NCI-H446 treated with DMSO at 0.1 percent for 48 hours (cell line): Measurements from ENCODE around the gene AGA.

Experiments
- DNase-seq: peaks from one replicate; lab custom pipeline; 2025; lab: John Stamatoyannopoulos, UW

AGA gene

GRCh38 chr4:177441803-177442622, at the start of gene AGA:
TSS of gene AGA (minus strand) at chr4:177442437. CDS start at chr4:177442375, 62 bp downstream.
- DNase-seq: peak; percentile 78

- no peak for DNase-seq
Observed at GRCh38 chr4:177492022-177492421, 49.8 kb upstream of the AGA start.

GRCh38 chr4:177490769-177491168, 48.5 kb upstream of the AGA start:
- DNase-seq: no peak

- DNase-seq: no peak
Observed at GRCh38 chr4:177489471-177490246, 47.4 kb upstream of the AGA start.

- DNase-seq: no peak
Observed at GRCh38 chr4:177487977-177488376, 45.7 kb upstream of the AGA start.

- DNase-seq: no peak
Observed at GRCh38 chr4:177485528-177485927, 43.3 kb upstream of the AGA start.

- no peak for DNase-seq
Observed at GRCh38 chr4:177484613-177485021, 42.4 kb upstream of the AGA start.

- DNase-seq: no peak
Observed at GRCh38 chr4:177483760-177484159, 41.5 kb upstream of the AGA start.

GRCh38 chr4:177483271-177483670, 41.0 kb upstream of the AGA start:
- DNase-seq: no peak

GRCh38 chr4:177482367-177482766, 40.1 kb upstream of the AGA start:
- DNase-seq: no peak

GRCh38 chr4:177480795-177481194, 38.6 kb upstream of the AGA start:
- DNase-seq: no peak

- DNase-seq: no peak
Observed at GRCh38 chr4:177479063-177479462, 36.8 kb upstream of the AGA start.

GRCh38 chr4:177478496-177478895, 36.3 kb upstream of the AGA start:
- DNase-seq: no peak

- no peak for DNase-seq
Observed at GRCh38 chr4:177473991-177474390, 31.8 kb upstream of the AGA start.

- DNase-seq: no peak
Observed at GRCh38 chr4:177464026-177464425, 21.8 kb upstream of the AGA start.

GRCh38 chr4:177461606-177462005, 19.4 kb upstream of the AGA start:
- no peak for DNase-seq

- DNase-seq: no peak
Observed at GRCh38 chr4:177460460-177460859, 18.2 kb upstream of the AGA start.

GRCh38 chr4:177455561-177455970, 13.3 kb upstream of the AGA start:
- DNase-seq: no peak

GRCh38 chr4:177453116-177453515, 10.9 kb upstream of the AGA start:
- no peak for DNase-seq

GRCh38 chr4:177451108-177451500, 8.9 kb upstream of the AGA start:
- no peak for DNase-seq

GRCh38 chr4:177450426-177451107, 8.3 kb upstream of the AGA start:
- no peak for DNase-seq

GRCh38 chr4:177448850-177449249, 6.6 kb upstream of the AGA start:
- DNase-seq: no peak
